Measurements from ENCODE around the gene SOD1.

SOD1 gene

DNA sequence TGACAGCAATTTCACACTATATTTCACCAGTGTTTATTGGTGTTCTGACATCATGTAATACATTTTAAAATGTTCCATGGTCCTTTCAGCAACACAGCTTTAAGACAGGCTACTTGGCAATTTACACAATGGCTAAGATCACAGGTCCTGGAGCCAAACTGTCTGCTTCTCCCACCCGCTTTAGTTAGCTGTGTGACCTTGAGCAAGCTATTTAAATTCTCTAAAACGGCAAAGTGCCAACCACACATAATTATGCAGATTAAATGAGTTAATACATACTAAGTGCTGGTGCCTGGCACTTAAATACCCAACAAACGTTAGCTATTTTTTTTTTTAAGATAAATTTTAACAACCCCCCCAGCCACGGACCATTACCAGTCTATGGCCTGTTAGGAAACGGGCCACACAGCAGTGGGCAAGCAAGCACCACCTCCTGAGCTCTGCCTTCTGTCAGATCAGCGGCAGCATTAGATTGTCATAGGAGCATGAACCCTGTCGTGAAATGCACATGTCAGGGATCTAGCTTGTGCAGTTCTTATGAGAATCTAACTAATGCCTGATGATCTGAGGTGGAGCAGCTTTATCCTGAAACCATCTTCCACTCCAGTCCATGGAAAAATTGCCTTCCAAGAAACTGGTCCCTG, 26.9 kb downstream of the SOD1 start:
- DNase-seq, result no peak

DNA sequence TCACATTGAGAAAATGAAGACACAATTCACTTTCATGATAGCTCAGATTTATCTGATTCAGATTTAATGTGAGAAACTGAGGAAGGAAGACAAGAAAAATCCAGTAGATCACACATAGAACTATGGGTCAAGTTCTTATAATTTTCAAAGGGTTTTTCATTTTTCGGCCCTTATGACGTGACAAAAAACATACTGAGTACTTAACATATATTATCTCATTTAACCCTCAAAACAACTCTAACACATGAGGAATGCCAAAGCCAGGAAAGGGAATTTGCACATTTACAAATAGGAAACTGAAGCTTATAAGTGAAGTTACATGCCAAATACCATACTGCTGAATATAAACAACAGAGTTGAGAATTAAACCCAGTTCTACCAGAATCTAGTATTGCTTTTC, 27.6 kb downstream of the SOD1 start:
- no peak for DNase-seq

DNA sequence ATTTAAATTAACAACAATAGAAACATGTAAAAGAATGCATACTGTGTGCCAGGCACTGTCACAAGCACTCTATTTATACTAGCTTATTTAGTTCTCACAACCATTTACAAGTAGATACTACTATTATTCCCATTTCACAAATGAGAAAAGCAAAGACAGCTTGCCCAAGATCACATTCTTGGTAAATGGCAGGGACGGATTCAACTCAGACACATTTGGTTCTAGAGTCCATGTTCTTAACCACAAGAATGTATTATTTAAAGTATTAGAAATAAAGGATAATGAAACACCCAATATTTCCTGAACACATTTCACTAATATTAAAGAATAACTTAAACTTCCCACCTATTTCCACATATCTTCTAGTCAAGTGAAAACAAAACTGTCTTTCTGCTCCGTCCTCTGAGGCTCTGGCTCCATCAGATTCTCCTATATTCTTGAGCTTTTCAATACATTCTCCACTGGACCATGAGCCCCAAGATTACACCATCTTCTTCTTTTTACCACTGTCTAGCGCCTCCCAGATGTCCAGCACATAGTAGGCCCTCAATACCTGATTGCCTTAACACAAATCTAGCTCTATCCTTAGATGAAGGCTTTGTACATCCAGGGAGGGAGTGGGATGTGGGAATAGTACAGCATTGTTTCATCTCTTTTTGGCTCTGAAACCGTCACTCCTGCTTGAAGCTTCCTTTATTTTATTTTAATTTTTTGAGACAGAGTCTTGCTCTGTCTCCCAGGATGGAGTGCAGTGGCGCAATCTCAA, 29.3 kb downstream of the SOD1 start:
- DNase-seq, result no peak

DNA sequence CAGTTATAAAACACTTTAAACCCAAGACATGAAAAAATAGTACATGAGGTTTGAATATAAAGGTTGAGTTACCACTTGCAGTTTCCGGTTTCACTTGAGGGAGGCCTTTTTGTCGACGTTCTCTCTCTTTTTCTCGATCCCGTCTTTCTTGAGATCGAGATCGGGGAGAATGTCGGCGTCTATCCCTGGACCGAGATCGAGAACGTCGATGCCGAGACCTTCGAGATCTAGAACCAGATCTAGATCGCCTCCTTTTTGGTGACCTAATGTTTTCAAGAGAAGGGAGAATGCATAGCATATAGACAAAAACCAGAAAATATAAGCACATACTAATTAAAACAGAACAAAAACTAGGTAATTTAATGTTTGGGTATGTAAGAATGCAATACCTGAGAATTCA, 33.7 kb downstream of the SOD1 start:
- DNase-seq, result no peak

DNA sequence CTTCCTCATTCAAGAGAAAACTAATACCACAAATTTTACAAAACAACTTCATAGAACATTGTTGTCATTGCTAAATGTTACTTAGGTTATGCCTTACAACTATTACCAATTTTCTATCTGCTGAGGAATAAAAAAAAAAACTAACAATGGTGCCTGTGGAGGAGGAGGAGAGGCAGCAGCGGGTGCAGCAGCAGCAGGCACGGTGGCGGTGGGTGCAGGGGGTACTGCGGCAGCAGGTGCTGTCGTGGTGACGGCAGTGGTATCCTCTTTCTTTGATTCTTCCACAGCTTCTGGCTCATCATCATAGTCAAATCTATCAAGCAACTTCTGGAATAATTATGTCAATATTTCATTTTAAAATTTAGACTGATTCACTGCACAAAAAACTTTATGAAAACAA, 36.9 kb downstream of the SOD1 start:
- DNase-seq, result no peak

DNA sequence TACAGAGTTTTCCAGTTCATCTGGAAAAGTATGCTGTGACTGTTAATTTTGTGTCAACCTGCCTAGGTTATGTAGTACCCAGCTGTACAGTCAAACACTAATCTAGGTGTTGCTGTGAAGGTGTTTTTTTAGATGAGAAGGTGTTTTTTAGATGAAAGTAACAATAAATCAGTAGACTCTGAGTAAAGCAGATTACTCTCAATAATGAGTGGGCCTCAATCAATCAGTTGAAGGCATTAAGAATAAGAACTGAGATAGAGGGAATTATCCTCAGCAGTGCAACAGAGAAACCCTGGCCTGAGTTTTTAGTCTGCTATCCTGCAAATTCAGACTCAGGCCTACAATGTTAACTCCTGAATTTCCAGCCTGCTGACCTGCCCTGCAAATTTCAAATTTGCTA, 39.0 kb downstream of the SOD1 start:
- DNase-seq, result no peak

DNA sequence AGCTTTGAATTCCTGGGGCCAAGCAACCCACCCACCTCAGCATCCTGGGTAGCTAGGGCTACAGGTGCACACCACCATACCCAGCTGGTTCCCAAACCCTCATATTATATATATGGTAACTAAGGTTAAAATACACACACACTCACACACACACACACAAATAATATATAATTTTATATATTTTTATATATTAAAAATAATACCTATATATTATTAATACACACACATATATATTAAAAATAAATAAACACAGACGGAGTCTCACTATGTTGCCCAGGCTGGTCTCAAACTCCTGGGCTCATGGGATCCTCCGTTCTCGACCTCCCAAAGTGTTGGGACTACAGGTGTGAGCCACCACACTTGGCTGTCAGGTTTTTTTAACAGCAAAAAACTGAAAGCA, 40.5 kb downstream of the SOD1 start:
- no peak for DNase-seq

DNA sequence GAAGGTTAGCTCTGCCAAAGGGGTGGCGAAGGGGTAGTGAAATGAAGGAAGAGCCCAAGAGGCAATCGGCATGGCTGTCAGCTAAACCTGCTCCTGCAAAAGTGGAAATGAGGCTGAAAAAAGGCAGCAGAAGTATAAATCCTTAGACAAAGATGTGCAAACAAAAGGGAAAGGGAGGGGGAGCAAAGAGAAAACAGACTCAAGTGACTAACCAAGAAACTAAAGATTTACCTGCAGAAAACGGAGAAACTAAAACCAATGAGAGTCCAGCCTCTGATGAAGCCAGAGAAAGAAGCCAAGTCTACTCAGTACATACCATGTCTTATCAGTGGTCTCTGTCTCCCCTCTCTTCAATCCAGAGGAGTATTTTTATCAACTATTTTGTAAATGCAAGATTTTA, 47.1 kb downstream of the SOD1 start:
- no peak for DNase-seq

DNA sequence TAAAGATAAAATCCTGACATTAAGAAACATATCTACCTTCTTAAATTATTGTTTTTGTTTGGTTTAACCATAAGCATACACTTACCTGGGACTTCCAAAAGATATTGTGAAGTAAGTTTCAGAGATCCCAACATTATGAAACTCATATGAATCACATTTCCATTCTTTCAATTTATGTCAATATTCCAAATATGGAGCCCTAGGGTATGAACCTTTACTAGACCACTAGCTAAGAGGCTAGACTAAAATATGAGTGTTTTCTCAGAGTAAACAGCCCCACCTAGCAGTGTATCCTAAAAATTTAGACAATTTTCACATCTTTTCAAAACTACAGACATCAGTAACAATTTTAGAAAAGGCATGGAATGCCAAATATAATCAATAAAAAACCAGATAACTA, 48.0 kb downstream of the SOD1 start:
- DNase-seq, result no peak

DNA sequence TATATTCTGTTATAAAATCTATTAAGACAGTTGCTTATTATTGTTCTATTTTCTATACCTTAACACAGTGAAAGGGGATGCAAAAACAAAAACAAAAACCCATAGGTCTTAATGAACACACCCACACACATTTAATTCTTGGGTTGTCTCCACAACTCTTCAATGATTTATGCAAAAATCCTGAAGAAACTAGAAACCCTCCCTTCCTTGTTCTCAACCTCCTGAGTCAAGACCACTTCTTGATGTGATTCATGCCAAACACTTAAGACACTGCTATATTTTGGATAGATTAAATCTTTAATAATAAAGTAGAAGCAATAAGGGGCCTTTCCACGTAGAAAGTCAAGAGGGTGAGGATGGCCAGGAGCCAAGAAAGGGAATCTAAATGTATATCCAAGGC, 49.0 kb downstream of the SOD1 start:
- no peak for DNase-seq

DNA sequence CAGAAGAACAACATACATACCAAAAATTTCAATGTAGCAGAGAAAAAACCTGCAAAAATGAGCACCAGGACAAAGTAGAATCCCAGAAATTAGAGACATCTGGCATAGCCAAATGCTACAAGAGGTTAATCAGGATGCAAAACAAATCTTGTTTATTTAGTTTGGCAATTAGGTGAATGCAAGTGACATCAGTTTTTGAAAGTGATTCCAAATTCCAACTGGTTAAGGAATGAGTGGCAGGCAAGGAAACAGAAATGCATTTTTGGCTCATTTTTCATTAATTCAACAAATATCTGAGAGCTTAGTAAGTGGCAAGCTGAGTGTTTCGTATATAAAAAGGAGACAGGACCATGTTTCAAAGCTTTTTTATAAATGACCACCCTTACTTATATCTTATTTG, 51.1 kb downstream of the SOD1 start:
- no peak for DNase-seq

DNA sequence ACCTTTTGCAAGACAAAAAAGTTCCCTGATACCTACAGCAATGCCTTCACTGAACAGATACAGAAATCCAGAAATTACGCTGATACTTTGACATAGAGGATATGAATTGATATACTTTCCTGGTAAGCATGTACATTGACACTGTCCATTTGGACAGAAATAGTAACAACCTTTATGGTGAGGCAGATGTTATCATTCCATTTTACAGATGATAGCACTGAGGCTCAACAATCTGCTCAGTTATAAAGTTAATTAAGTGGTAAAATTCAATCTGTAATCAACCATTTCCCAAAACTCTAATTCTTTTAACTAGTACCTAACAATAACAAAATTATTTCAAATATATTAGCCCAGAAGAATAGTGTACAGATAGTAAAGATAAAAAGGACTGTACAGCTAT, 51.8 kb downstream of the SOD1 start:
- no peak for DNase-seq

DNA sequence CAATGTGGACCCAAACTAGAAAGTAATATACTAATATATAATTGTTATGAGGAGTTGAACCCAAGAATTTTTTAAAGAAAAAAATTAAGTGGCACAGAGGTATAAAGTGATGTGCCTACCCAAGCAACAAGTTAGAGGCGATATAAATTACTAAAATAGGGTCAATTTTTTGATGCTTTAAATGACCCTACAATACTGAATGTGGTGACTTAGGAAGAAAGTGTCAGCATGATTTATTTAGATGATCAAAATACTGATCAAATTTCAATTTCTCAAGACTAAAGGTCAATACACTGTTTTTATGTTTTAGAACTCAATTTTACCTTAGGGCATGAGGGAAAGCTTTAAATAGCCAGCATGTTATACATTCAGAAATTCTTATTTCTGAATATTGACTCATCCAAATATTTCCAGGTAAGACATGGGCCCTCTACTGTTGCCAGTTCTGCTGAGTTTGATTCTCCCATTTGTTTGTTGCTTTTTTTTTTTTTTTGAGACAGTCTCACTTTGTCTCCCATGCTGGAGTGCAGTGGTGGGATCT, 52.3 kb downstream of the SOD1 start:
- no peak for DNase-seq

DNA sequence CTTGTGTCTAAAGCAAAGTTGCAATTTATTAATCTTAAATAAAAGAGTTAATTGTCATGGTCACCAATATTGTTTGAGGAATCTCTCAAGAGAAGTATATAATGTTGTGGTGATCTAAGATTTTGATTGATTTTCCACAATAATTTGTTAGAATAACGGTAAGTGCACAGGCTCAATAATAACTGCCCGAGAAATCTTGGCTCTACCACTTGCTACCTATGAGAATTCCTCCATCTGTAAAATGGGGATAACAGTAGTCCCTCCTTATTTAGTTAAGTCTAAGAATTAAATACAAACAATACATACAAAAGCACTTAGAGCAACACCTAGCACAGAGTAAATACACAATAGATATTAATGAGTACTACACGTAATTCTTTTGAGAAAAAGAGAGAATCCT, 53.6 kb downstream of the SOD1 start:
- no peak for DNase-seq

DNA sequence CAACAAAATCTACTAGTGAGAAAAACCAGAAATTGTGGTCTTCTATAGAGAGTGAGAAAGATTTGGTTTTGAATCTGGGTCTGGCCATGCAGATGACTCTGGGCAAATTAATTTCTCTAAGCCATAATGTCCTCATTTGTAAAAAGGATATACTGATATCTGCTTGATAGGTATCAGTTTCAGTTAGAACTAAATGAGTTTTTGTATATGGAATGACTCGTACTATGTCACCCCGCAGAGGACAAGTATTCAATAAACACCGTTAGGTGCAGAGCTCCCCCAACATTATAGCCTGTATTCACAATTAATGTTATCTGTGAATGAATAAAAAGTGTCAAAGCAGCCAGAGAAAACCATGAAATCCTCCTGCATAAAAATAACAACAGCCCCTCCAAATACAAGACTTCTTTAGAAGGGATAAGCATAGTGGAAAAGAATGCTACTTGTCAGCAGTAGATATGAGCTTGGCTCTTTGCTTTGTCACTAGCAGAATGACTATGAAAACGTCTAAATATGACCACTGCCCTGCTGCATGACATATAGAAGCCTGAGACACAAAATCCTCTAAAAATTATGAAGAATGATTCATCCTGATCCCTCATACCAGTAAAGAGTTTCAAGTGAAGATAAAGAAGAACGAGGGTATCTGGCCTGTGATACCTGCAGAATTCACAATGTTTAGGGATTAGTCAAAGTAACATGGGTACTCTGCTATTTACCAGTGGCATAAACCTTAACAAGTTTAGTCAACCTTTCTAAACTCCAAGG, 54.7 kb downstream of the SOD1 start:
- DNase-seq, result no peak

DNA sequence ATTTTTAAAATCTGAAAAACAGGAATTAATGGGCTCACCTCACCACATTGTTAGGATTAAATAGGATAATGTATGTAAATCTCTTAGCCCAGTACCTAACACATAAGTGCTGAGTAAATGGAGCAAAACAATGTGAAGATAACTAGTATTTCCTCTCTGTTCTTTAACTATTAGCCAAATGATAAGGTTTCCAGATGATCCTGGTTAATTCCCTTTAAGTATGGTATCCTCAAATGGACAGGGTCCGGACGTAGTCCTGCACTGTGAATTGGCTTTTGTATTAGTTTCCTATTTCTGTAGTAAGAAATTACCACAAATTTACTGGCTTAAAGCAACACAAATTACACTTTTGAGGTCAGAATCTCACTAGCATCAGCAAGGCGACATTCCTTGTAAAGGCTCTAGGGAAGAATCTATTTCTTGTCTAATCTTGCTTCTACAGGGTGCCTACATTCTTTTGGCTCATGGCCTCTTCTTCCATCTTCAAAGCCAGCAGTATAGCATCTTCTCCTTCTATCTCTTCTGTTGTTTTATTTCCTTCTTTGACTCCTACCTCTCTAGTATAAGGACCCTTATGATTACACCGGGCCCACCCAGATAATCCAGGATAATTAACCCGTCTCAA, 55.4 kb downstream of the SOD1 start:
- no peak for DNase-seq

DNA sequence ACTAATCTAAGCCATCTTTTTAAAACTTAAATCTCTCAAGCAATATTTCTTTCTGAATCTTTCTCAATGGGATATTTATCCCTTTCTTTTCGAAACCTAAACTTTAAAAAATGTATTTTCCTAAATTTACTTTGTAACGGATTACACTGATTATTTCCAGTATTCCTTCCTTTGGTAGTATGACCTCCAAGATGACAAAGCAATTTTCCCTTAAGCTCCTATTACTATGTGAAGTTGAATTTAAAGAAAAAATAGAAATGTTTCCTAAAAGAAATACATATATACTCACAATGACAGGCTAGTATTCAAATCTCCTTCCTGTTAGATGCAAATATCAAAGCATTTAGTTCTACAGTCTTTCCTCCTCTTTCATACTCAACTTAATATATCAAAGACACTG, 56.6 kb downstream of the SOD1 start:
- no peak for DNase-seq

All from NCI-H2081 (cell line).